ES-I3 (cell line): ENCODE measurements around the gene KIAA0930.

Experiments
- H3K36me3 ChIP-seq: 2 replicates; pipeline ENCODE4 v1.6.1; 2013; ENCODE audit warnings: mild to moderate bottlenecking, low read length, control low read depth, moderate library complexity; ENCODE audit not compliant: insufficient read depth
- H3K4me1 ChIP-seq: 2 replicates; pipeline ENCODE4 v1.6.1; 2013; ENCODE audit warnings: mild to moderate bottlenecking, control low read depth, low read length; ENCODE audit not compliant: insufficient read depth
- H3K9ac ChIP-seq: 2 replicates; pipeline ENCODE4 v1.6.1; 2013; ENCODE audit warnings: low read depth, mild to moderate bottlenecking, low read length, moderate library complexity
- H3K9me3 ChIP-seq: 2 replicates; pipeline ENCODE4 v1.6.1; 2013; ENCODE audit warnings: mild to moderate bottlenecking, low read length, moderate library complexity; ENCODE audit not compliant: control insufficient read depth, insufficient read depth

The KIAA0930 gene

DNA sequence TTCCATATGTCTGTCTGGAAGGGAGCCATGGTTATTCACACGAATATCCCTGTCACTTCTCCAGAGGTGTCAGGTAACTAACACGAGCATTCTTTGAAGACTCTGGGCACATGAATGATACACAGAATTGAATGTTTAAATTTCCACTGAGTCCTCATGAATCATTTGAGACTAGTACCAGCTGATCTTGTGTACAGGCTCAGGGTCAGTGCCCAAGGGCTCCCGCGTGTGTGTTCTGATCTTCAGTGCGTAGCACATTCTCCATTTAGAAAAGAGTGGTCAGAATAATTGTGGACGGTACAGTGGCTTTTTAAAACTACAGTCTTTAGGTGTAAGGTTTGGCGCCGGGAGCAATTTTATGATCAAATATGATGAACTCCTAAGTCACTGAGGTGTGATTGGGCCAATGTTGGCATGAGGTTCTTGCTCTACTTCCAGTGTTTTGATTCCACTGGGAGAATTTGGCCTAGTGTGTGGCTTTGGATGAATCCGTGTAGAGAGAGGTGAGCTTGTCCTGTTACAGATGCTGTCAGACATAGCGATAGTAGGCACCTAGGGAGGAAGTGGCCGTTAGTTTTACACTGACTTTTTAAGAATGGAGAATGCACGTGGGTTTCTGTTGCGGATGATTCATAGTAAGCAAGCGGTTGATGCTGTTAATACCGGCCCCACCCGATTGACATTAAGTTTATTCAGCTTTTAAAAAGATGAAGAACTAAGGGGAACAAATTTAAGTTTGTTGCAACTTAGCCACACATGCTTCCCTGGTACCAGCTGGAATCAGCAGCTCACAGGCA, 54.8 kb downstream of the KIAA0930 start:
- H3K36me3 ChIP-seq: peaks cover 11% of the 10 kb centered on the region
- no peaks in the 10 kb centered on the region for H3K9me3 ChIP-seq
- H3K4me1 ChIP-seq: peaks cover 6% of the 10 kb centered on the region
- no peak overlapping the region for H3K9ac ChIP-seq

DNA sequence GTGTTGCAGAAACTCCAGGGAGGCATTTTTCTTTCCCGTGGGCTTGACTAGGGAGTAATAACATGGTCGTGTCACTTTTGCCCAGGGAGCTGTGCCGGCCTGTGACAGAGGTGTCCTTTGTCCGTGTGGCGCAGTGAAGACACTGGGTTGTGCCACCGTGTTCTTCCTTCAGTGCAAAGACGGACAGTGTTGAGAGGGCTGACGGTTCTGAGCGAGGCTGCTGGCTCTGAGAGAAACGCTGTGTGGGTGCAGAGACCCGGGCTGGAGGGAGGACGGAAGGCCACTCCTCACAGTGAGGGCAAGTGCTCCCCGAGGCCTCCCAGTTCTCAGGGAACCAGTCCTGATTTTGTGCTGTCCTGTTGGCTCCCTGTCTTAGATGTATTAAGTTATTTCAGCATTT, 56.7 kb downstream of the KIAA0930 start:
- H3K4me1 ChIP-seq: peaks cover 13% of the 10 kb centered on the region
- no peaks in the 10 kb centered on the region for H3K9me3 ChIP-seq
- no peak overlapping the region for H3K9ac ChIP-seq
- peaks cover 15% of the 10 kb centered on the region for H3K36me3 ChIP-seq

DNA sequence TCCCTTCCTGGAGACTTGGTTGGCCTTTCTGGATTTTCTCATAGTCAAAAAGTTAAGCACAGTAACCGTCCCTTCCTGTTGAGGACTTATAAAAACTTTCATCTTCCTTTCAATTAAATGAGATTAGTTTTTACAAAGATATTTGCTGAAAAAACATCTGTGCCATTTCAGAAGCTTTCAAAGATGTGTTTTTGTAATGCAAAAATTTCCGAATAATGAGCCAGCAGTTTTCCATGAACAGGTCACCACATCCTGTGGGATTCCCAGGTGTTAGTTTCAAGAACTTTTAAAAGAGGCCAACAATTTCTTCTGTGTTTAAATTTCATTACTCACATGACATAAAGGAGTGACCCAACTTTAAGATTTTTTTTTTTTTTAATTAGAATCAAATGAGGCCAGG, 58.9 kb downstream of the KIAA0930 start:
- no peaks in the 10 kb centered on the region for H3K9me3 ChIP-seq
- H3K36me3 ChIP-seq: peaks cover 21% of the 10 kb centered on the region
- H3K4me1 ChIP-seq: peaks cover 13% of the 10 kb centered on the region
- H3K9ac ChIP-seq: no peak overlapping the region

DNA sequence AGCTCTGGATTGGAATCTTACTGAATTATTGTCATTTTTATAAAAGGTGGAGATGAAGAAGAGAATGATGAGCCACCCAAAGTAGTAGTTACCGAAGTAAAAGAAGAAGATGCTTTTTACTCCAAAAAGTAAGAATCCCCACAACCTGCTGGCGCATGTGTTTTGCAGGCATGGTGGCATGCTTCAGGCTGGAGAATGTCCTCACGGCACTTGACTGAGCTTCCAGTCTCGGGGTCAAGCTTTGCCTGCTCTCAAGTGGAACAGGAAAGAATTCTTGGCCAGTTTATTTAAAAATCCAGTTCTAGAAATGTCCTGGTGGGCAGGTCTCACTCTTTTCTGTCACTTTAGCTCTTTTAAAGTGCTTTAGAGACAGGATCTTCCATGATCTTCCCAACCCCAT, 59.5 kb downstream of the KIAA0930 start:
- Histone ChIP-seq H3K9ac (no peak overlapping the region), H3K9me3 (no peaks in the 10 kb centered on the region), H3K4me1 (peaks cover 13% of the 10 kb centered on the region), H3K36me3 (peaks cover 23% of the 10 kb centered on the region)

DNA sequence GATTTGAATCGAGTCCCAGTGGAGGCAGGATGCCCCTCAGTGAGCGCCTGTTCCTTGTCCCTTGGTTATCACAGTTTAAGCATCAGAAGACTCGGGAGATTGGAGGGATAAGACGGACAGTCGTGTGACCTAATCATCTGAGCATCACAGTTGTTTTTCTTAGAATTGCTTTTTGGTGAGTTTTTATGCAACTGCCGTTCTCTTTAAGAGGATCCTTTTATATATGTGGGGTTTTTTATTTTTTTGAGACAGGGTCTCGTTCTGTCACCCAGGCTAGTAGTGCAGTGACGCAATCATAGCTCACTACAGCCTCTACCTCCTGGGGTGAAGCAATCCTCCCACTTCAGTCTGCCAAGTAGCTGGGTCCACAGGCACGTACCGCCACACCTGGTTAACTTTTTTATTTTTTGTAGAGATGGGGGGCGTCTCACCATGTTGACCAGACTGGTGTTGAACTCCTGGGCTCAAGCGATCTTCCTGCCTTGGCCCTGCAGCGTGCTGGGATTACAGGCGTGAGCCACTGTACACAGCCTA, 60.5 kb downstream of the KIAA0930 start:
- H3K4me1 ChIP-seq: peaks cover 13% of the 10 kb centered on the region
- H3K9me3 ChIP-seq: no peaks in the 10 kb centered on the region
- H3K36me3 ChIP-seq: peaks cover 20% of the 10 kb centered on the region
- no peak overlapping the region for H3K9ac ChIP-seq

DNA sequence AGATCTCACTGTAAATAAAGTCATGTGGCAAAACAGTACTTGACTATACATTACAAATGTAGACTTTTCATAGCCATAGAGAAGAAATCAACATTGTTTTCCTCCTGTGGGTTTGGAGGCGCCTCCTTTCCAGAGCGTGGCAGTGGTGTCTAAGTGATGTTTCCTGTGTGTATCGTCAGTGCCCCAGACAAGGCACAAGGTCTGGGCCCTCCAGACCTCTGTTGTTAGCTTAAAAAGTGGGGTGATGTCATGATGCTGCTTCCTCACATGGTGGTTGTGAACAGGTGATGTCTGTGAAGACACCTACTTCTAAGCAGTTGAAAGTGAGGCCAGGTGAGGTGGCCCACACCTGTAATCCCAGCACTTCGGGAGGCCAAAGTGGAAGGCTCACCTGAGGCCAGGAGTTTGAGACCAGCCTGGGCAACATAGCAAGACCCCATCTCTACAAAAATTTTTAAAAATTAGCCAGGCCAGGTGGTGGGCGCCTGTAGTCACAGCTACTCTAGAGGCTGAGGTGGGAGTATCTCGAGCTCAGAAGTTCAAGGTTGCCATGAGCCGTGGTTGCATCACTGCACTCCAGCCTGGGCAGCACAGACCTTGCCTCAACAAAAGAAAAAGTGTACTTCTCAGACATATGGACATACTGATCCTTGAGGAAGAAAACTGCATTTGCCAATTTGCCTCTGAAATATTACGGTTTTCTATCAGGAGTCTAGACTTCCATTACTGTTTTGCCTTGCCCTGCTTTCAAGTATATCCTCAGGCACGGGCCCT, 61.2 kb downstream of the KIAA0930 start:
- H3K4me1 ChIP-seq: peaks cover 13% of the 10 kb centered on the region
- H3K36me3 ChIP-seq: peaks cover 20% of the 10 kb centered on the region
- H3K9ac ChIP-seq: no peak overlapping the region
- H3K9me3 ChIP-seq: no peaks in the 10 kb centered on the region

DNA sequence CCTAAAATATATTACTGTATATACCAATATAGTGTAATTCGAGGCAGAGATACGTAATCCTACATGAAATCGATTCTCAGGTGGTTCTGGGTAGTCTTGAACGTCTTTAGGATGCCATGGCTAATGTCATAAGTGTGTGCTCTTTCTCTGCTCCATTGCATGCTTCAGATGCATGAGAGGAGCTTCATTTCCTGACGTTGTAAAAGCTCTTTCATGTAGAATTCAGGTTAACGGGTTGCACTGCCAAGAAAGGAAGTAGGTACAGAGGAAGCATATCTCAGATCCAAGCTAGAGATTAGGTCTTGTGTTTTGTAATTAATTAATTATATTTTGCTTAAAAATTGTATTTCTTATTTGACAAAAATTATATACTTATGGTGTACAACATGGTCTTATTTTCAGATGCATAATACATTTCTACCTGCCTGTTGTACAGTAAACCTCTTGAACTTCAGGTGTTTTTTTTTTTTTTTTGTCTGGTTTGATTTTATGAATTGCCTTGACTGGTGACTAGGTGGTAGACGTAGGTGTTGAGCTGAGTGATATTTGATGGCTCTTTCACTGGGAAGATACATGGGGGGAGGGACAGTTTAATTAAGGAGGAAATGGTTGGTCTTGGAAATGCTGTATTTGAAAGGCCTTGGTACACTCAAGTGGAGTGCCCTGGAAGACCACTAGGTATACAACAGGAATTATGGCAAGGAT, 67.7 kb downstream of the KIAA0930 start:
- H3K36me3 ChIP-seq: peaks cover 41% of the 10 kb centered on the region
- H3K9ac ChIP-seq: no peak overlapping the region
- H3K4me1 ChIP-seq: no peaks in the 10 kb centered on the region
- H3K9me3 ChIP-seq: no peaks in the 10 kb centered on the region

DNA sequence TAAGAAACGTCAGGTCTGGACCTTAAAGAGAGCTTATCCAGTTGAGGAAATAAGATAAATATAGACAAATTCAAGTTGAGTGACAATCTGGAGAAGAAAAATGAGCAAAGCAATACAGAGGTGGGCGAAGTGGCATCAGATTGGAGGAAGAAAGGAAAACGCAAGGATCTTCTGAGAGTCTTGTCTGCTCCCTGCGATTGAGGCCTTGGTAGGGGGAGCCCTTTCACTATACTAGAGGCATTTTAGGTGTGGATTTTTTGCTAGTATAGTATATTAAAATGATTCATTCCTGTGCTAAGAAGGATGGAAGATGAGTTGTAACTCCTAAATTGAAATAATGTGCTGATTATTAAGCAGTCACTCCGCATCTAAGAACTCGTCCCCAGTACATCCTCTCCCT, 68.9 kb downstream of the KIAA0930 start:
- Histone ChIP-seq H3K9ac (no peak overlapping the region), H3K36me3 (peaks cover 44% of the 10 kb centered on the region), H3K4me1 (no peaks in the 10 kb centered on the region), H3K9me3 (no peaks in the 10 kb centered on the region)

DNA sequence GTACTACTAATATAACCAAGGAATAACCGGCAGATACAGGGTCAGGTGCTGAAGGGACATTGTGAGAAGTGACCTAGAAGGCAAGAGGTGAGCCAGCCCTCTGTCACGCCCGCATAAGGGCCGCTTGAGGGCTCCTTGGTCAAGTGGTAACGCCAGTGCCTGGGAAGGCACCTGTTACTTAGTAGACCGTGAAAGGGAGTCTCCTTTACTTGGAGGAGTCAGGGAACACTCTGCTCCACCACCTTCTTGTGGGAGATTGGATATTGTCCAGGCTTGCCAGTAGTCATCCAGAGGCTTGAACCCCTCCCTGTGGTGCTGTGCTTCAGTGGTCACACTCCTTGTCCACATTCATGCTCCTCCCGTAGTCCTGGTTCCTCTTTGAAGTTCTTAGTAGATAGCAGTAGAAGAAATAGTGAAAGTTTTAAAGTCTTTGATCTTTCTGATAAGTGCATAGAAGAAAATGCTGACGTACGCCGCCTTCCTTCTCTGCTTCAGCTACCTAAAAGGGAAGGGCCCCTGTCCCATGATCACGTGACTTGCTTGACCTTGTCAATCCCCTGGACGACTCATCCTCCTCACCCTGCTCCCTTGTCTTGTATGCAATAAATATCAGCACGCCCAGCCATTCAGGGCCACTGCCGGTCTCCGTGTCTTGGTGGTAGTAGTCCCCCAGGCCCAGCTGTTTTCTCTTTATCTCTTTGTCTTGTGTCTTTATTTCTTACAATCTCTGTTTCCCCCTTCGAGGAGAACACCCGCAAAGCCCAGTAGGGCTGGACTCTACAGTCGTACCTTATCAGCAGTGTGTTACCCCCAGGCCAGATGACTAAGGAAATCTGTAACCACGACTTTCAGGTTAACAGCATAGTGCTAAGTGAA, 70.9 kb downstream of the KIAA0930 start:
- Histone ChIP-seq H3K9ac (no peak overlapping the region), H3K36me3 (peaks cover 50% of the 10 kb centered on the region), H3K4me1 (peaks cover 7% of the 10 kb centered on the region; the same call in 1 of the 2 replicates), H3K9me3 (no peaks in the 10 kb centered on the region)

DNA sequence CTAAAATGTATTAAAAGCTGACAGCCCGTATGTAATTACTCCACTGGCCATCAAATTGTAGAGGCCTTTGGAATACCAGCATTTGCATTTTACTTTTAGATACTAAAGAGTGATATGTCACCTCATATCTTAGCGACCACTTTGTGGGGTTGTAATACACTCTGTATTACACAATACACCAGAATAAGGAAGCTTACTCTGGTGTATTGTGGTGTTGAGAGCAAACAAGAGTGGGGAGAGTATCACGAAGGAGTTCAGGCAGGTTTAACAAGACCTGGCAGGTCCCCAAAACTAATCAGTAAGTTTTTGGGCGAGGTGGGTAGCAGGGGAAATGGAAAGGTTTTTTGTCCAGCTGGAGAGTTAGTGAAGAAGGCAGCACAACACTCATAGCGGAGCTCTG, 73.8 kb downstream of the KIAA0930 start:
- Histone ChIP-seq H3K9me3 (no peaks in the 10 kb centered on the region), H3K9ac (no peak overlapping the region), H3K36me3 (peaks cover 45% of the 10 kb centered on the region), H3K4me1 (peaks cover 7% of the 10 kb centered on the region; the same call in 1 of the 2 replicates)

DNA sequence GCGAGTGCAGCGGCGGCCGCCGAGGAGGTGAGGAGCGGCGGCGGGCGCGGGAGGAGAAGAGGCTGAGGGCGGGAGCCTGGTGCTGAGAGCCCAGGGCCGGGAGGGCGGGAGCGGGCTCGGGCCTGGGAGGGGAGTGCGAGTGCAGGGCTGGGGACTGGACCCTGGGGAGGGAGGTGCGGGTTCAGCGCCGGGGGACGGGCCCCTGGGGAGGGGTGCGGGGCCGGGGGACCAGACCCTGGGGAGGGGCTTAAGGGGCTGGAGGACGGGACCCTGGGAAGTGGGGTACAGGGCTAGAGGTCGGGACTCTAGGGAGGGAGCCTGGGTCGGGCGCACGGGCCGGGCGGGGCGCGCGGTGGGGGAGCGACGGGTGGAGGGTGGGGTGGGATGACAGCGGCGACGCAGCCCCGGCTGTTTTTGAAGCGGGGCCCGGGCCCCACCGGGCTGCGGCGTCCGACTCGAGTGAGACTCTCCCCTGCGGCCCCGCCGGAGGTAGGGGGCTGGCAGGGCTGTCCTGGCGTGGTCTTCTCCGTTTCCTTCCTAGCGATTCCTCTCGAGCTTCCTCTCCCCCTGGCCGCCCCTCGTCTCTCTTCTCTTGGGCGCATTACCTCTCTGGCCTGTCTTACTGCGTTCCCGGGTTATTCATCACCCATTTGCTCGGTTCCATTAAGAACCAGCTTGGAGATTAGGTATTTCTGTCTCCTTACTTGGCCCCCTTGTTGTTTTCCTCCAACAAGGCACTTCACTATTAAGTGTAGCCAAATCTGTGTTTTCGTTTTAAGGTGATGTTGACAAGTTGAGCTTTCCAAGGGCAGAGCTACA, 76.2 kb downstream of the KIAA0930 start:
- Histone ChIP-seq H3K36me3 (peaks cover 25% of the 10 kb centered on the region), H3K9me3 (no peaks in the 10 kb centered on the region), H3K9ac (peak overlapping the region; percentile 92), H3K4me1 (peaks cover 24% of the 10 kb centered on the region)

DNA sequence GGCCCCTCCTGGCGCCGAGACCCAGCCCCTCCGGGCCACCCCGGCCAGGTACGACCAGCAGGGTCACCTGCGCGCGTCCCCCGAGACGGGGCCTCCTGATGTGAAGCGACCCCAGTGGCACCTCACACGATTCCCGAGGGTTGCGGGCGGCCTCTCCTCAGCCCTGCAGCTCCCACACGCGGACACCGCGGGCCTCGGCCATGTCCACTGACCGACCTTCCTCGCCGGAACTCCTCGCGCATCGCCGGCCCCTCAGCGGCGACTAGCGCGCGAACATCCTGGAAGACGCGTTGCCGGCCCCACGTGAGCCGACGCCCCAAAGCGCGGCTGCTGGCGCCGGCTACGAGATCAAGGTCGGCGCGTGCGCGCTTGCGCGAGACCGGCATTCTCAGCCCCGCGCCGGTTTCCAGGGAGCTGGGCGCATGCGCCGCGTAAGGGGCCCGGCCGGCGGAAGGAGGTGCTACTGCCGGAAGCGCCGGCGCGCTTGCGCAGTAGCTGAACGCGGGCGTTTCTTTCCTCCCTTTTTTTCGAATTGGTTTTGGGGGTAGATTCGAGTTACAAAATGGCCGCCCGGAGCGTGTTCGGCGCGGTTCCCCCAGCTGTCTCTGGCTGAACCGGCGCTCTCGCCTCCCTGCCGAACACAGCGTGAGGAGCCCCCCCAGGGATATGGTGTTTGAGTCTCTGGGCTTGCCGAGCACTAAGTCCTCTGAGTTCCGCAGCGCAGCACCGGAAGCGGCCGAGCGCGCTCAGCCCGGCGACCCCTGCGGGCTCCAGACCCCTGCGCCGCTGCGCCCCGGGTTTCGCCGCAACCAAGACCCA, 77.0 kb downstream of the KIAA0930 start, which contains the start of gene NUP50:
TSS of gene NUP50 (plus strand) at position 475 of the 819 bp plus-strand sequence. CDS start 4,253 bp downstream, outside the sequence.
- Histone ChIP-seq H3K9me3 (no peaks in the 10 kb centered on the region), H3K36me3 (peaks cover 20% of the 10 kb centered on the region), H3K4me1 (peaks cover 27% of the 10 kb centered on the region), H3K9ac (peak within 1 kb of the TSS; percentile 92)
